IPS-18c (cell line): ENCODE data around the gene IGSF1.
"Not testable (repeated sequence)": the region's sequence is repeated elsewhere in the genome, so short reads cannot be mapped to it uniquely, and the experiment has no call there.

Source experiments
- H3K4me3 ChIP-seq: 2 replicates; pipeline ENCODE4 v1.7.0; 2013; ENCODE audit warnings: low read depth, mild to moderate bottlenecking, low read length, moderate library complexity; ENCODE audit not compliant: insufficient read depth
- H3K9me3 ChIP-seq: one replicate; pipeline ENCODE4 v1.6.1; 2013; ENCODE audit warnings: mild to moderate bottlenecking, low read length, moderate library complexity; ENCODE audit not compliant: control insufficient read depth, insufficient read depth

The IGSF1 gene

DNA sequence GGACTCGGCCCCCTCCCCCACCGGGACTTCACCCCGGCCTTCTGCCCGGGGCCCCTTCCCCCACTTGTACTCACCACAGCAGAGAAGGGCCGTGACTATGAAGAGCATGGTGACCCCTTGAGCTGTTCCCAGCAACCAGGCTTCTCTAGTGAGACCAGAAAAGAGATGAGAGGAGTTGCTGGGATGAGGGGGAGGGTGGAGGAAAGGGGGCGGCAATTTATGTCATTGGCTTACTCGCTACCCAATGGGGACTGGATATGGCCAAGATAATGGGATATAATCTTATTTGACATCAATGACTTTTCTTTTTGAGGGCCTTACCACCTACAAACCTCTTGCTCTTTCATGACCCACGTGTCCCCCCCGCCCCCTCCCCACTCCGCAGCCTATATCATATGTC, 9.9 kb downstream of the IGSF1 start:
- no peak overlapping the region for H3K4me3 ChIP-seq
- no peaks in the 10 kb centered on the region for H3K9me3 ChIP-seq

DNA sequence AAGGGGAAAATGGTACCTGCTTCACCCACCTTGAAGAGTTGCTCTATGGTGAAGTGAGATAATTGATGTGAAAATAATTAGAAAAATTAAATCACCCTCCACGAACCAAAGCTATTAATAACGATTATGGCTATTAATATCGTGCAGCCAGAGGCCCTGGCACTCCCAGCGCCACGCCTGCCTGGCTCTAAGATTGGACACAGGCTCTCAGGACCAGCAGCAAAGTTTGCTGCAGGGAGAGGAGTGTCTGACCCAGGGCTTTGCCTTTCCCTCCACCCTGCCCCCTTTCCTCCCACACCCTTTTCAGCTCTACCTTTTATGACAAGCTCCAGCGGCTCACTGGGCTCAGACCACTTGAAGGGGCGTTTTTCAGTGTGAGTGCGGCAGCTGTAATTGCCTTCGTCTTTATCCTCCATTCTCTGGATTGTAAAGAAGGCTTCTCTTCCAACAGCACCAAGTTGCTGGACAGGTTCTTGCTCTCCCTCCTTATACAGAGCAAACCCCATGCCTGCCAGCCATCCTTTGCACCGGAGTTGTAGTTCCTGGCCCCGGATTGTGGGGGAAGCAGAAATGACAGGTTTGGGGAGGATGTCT, 11.5 kb downstream of the IGSF1 start:
- no peaks in the 10 kb centered on the region for H3K9me3 ChIP-seq

DNA sequence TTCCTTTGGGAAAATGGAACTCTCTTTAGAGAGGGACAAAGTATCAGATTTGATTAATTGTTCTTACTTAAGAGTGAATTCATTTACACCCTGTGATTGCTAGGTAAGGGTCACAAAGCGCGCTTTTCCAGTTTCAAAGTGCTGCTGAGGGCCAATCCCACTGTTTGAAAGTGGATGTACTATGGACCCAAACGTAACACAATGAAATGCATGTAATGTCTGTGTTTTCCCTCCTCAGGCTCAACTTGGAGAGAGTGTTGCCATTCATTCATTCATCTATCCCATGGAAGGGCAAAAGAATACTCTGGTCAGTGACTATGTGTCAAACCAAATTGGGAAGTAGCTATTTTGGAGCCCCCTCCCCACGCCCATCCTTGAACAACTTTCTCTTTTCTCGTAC, 16.1 kb downstream of the IGSF1 start:
- no peak overlapping the region for H3K4me3 ChIP-seq
- H3K9me3 ChIP-seq: no peaks in the 10 kb centered on the region

More for the DNA sequence above, 11.5 kb downstream of the IGSF1 start:
- no peak overlapping the region for H3K4me3 ChIP-seq

DNA sequence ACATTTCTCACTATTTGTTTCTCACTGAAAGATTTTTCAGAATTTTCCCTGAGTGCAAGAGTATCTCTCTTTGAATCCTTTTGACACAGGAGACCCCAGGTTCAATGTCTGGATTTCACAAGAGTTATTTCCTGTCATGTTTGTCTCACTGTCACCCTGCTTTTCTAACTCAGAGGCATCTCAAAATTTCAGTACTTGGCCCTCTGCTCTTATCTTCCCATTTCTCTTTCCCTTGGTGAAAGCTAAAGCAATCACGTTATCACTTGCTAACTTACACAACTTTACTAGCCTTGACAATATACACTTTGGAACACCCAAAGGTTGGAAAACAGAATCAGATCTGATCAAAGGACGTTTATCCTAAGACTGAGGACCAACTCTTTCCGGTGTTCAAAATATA, 17.3 kb downstream of the IGSF1 start:
- Histone ChIP-seq H3K9me3 (no peaks in the 10 kb centered on the region), H3K4me3 (no peak overlapping the region)

DNA sequence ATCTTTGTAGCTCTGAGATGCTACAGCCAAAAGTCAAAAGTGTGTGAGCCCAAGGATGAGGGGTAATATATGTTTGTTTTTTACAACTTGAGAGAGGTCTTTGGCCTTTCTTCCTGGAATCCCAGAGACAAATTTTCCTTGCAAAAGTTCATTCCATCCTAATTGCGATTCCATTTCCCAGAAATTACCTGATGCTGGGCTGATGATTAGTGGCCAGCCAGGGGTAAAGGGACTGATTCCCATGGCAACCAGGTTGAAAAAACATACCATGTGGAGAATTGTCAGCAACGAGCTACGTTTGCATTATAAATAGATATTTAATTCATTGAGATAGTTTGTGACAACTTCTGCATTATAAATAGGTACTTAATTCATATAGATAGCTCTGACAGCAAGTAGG, 17.8 kb downstream of the IGSF1 start:
- no peaks in the 10 kb centered on the region for H3K9me3 ChIP-seq
- no peak overlapping the region for H3K4me3 ChIP-seq

DNA sequence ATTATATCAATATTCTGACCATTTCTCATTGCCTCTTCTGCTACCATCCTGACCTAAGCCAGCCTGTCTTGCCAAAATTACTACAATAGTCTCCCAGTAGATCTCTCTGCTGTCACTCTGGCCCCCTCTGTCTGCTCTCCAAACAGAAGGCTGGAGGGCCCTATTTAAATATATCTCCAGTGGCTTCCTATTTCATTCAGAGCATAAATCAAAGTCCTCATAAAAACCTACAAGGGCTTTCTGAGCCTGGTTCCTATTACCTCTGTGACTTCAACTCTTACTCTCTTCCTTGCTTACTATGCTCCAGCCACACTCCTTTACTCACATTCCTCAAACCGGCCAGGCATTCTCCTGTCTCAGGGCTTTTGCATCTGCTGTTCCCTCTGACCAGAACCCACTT, 19.0 kb downstream of the IGSF1 start:
- Histone ChIP-seq H3K4me3 (no peak overlapping the region), H3K9me3 (no peaks in the 10 kb centered on the region)

DNA sequence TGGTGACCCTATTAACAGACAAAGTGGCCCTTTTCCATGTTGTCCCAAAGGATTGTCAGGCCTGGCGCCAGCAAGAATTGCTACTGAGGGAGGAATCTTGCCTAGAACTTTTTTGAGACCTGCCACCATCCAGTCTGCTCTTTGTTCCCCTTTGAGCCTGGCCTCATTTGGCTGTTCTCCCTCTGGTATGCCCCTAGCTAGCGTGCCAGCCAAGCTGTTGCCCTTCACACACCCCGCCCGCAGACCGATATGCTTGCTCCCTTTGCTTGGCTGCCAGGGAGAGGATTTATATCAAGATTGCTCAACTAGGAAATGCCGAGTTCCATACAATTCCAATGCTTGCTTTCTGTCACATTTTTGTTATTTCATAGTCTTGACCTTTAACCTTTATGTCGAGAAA, 24.4 kb downstream of the IGSF1 start:
- peaks cover 4% of the 10 kb centered on the region for H3K9me3 ChIP-seq
- no peak overlapping the region for H3K4me3 ChIP-seq

DNA sequence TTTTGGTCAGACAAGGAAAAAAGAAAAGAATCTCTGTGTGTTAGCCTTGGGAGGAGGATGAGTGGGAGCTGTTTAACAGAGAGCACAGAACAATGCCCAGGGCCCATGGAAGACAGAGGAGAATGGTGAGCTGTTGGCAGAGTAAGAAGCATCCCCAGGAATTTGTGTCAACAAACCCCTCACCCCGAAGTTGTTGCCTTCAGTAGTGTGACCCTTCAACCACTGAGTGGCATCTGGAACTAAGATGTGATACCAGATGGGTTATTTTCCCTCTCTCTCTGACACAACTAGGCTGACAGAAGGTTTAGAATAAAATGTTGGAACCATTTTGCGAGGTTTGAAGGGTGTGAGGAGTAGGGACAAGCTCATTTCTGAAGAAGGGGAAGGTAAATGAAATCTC, 25.1 kb downstream of the IGSF1 start:
- Histone ChIP-seq H3K9me3 (peaks cover 4% of the 10 kb centered on the region), H3K4me3 (no peak overlapping the region)

DNA sequence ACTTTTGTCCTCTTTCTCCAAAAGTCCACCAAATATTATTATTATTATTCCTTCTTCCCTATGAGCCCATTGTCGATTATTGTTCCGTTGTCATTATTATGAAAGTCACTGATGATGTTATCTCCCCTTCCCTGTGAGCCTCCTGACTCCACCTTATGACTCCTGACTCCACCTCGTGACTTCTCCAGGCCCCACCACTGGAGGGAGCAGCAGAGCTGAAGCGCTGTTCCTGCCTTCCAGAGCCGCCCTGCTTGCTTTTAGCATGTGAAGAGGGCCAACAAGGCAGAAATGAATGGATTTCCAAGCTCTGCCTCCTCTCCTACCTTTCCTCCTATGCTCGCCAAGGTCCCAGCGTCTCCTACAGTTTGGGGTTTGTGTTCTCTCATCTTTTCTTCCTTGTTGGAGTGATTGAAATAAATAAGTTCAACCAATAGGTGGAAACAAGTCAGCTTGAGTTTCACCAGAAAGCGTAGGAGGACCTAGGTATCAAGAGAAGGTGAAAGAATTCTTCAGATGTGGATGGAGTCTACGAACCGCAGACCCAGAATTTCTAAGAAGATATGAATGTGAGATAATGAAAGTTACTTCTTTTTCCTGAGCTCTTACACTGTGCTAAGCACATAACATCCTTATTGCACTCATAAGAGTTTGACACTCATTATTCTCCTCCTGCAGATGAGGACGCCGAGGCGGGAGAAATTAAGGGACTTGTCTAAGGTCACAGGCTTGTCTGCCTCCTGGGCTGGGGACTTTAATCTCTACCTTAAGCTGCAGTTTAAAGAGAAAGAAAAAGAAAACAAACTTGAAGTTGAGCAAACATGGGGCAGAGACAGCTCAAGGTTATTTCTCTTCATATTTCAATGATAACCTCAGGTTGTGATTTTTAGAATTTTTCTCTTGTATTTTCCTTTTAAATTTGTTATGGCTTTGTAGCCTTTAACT, 26.1 kb downstream of the IGSF1 start:
- Histone ChIP-seq H3K4me3 (no peak overlapping the region), H3K9me3 (peaks cover 4% of the 10 kb centered on the region)

DNA sequence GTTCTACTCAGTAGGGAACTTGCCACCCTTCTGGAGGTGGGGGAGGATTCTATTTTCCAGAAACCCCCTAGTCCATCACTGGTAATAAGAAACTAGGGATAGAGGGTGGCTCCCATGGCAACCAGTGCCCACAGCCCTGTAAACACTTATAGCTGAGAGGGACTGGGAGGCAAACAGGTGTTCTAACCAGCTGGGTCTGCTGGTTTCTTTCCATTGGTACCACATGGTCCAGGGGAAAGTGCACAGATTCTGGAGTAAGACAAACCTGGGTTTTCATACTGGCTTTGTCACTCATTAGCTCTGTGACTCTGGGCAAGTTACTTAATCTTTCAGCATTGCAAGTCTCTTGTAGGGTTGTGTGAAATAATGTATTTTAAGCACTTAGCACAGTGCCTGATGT, 26.9 kb downstream of the IGSF1 start:
- peaks cover 4% of the 10 kb centered on the region for H3K9me3 ChIP-seq
- no peak overlapping the region for H3K4me3 ChIP-seq

DNA sequence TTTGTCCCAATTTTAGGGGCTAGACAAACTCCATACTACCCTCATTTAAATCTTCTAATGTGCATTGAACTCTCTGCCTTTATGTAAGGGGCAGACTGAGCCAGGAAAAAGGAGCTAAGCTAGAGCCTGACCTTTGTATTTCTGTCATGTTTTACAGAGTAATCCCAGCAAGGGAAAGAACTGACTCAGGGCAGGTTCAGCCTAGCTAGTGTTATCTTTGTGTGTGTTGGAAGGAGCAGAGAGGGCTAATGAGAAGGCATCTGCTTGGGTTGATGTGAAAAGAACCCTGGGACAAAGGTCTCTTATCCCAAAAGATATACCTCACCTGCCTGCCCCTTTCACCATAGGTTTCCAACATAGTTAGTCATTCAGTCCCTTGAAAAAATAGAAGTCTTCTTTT, 31.7 kb downstream of the IGSF1 start:
- Histone ChIP-seq H3K4me3 (no peak overlapping the region), H3K9me3 (peaks cover 4% of the 10 kb centered on the region)

DNA sequence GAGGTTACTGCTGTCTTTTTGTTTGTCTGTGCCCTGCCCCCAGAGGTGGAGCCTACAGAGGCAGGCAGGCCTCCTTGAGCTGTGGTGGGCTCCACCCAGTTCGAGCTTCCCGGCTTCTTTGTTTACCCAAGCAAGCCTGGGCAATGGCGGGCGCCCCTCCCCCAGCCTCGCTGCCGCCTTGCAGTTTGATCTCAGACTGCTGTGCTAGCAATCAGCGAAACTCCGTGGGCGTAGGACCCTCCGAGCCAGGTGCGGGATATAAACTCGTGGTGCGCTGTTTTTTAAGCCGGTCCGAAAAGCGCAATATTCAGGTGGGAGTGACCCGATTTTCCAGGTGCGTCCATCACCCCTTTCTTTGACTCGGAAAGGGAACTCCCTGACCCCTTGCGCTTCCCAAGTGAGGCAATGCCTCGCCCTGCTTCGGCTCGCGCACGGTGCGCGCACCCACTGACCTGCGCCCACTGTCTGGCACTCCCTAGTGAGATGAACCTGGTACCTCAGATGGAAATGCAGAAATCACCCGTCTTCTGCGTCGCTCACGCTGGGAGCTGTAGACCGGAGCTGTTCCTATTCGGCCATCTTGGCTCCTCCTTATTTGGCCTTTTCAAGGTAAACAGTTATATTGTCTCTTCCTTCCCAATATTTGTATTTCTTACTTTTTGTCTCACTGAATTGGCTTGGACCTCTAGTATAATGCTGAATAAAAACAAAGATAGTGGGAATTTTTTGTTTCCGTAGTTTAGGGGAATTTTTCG, 37.9 kb downstream of the IGSF1 start:
- not testable (repeated sequence) for H3K4me3 ChIP-seq, H3K9me3 ChIP-seq

DNA sequence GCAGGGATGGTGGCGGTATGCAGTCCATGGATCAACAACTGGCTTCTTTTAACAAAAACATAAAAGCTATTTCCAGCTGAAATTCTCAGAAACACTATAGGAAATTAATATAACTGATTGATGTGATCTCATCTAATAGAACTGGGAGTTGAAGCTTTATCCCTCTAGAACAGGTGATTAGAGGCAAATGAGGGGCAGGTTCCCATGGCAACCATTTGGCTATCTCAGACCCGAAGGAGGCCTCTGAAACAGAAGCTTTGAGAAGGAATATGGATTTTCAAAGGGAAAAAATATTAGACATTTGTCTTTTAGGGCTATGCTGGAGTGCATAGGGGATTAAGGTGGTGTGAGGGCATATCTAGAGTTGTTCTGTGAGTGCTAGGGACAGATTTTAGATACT, 50.0 kb downstream of the IGSF1 start:
- Histone ChIP-seq H3K9me3 (no peaks in the 10 kb centered on the region), H3K4me3 (no peak overlapping the region)

DNA sequence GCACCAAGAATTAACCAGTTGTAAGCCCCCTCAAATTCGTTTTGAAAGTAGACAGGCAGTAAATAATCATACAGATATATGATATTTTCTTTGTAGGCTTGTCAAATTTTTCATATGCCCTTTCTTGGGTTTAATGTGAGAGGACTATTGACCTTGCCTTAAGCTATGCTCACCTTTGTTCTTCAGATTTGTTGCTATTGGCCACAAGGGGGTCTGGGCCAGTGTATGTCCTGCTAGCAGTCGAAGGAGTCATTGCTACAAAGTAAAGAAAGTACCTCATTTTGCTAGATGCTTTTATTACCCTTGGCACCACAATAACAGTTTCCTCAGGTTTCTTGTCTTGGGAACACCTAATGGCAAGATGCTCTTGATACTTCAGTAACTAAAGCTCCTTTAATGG, 51.7 kb downstream of the IGSF1 start:
- Histone ChIP-seq H3K4me3 (no peak overlapping the region), H3K9me3 (no peaks in the 10 kb centered on the region)

DNA sequence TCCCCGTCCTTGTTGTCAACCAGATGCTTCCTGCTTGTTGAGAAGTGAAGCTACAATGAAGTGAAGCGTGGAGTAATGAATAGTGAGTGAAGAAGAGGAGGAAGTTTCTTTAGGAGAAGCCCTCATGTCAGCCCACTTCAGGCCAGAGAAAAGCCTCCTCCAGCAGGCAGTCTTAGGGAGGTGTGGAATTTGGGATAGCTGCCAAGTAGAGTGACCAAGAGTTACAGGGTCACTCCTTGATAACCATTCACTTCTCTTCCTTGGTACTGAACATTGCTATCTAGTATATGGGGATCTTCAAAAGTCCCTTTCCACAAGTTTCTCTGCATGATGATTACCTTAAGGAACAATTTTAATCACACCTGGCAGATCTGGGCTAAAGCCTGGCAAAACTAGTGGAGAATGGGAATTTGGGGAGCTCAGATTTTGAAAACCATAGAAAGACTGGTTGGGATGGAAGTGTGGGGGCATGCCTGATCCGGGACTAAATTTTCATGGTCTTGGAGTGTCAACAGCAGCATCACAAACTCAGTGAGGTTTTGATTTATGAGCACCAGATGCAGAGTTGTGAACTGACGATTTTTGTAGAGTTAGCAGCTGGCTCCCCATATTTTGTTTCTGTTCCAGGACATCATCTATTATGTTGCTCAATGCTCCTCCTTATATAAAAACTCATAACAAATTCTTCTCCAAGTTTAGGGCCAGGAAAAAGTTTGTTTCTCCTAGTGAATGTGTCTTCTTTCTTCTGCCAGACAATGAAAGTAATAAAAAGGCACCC, 53.1 kb downstream of the IGSF1 start:
- Histone ChIP-seq H3K4me3 (no peak overlapping the region), H3K9me3 (no peaks in the 10 kb centered on the region)

DNA sequence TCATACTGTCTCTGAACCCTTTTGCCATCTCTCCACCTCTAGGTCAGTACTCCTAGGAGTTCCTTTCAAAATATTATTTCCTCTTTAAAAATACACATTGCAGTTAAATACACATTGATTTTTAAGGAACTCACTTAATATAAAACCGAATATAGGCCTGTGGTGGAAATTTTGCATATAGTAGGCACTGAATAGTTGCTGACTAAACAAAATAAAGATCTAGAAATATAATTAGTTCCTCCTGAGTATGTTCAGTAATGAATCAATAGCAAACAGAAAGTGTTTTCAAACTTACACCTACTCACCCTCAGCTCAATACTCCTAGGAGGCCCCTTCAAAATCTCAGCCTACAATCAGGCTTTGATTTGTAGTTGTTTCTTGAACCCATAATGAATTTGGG, 61.5 kb downstream of the IGSF1 start:
- Histone ChIP-seq H3K9me3 (peaks cover 5% of the 10 kb centered on the region), H3K4me3 (no peak overlapping the region)

DNA sequence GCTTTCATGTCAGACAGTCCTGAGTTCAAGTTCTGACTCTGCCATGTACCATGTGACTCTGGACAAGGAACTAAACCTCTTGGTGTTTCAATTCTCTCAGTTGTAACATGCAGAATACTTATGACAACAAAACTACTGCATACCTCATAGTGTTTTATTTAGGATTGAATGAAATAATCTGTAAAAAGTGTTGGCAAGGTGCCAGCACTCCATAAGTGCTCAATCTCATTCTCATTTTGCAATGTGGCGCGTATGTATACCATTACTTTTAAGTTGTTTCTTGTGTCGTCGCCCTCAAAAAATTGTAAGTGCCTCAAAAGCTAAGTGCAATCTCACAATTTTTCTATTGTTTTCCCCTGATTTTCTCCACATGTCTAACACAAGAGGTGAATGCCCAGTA, 62.5 kb downstream of the IGSF1 start:
- Histone ChIP-seq H3K9me3 (peaks cover 6% of the 10 kb centered on the region), H3K4me3 (no peak overlapping the region)
